ENCODE data around the gene IL22RA2. TPM values are rescaled to one million over a fixed set of nuclear protein-coding genes. Genes with fewer than 3 reads are reported as not detected.
"Not testable (repeated sequence)": the region's sequence is repeated elsewhere in the genome, so short reads cannot be mapped to it uniquely, and the experiment has no call there.

Gene IL22RA2
- total RNA-seq, 1 experiment from 2014 or later: not detected

GRCh38 chr6:137210903-137211302 is 37.5 kb upstream of the IL22RA2 start:
- ChIA-PET POLR2A (ENCODE audit: unreplicated experiment) (no interaction called here), CTCF (no interaction called here)
- Histone ChIP-seq H3K27me3 (ENCODE audit: low read length) (no peaks in the 10 kb centered on the region), H3K4me3 (ENCODE audit: low read length) (no peak overlapping the region), H3K9ac (ENCODE audit: low read length) (no peak overlapping the region), H3F3A (ENCODE audit: low read length, unreplicated experiment) (no peaks in the 10 kb centered on the region), H3K79me2 (ENCODE audit: low read length) (peaks cover 68% of the 10 kb centered on the region), H3K27ac (ENCODE audit: low read length) (no peak overlapping the region), H3K9me2 (replicated peaks; ENCODE audit: low read length) (no peaks in the 10 kb centered on the region), H2AFZ (ENCODE audit: low read length) (no peak overlapping the region), H3K4me1 (ENCODE audit: insufficient read depth, low read length) (no peaks in the 10 kb centered on the region), H3K4me2 (ENCODE audit: low read length) (no peak overlapping the region), H4K20me1 (ENCODE audit: low read length) (no peaks in the 10 kb centered on the region), H3K36me3 (ENCODE audit: low read depth, low read length) (peaks cover 5% of the 10 kb centered on the region), H3K9me3 (ENCODE audit: low read length) (no peaks in the 10 kb centered on the region)
- DNase-seq (no peak), ATAC-seq (no peak)
- TF ChIP-seq, protein P1, sequence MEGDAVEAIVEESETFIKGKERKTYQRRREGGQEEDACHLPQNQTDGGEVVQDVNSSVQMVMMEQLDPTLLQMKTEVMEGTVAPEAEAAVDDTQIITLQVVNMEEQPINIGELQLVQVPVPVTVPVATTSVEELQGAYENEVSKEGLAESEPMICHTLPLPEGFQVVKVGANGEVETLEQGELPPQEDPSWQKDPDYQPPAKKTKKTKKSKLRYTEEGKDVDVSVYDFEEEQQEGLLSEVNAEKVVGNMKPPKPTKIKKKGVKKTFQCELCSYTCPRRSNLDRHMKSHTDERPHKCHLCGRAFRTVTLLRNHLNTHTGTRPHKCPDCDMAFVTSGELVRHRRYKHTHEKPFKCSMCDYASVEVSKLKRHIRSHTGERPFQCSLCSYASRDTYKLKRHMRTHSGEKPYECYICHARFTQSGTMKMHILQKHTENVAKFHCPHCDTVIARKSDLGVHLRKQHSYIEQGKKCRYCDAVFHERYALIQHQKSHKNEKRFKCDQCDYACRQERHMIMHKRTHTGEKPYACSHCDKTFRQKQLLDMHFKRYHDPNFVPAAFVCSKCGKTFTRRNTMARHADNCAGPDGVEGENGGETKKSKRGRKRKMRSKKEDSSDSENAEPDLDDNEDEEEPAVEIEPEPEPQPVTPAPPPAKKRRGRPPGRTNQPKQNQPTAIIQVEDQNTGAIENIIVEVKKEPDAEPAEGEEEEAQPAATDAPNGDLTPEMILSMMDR (conservative IDR thresholded peaks at IDR 0.05; ENCODE audit: low read depth, low read length): no peak
- TF ChIP-seq EZH2 (IDR thresholded peaks at IDR 0.05; ENCODE audit: low read length, unreplicated experiment): no peak
- no TSS peak for BruUV-seq (replicated peaks)
- intact Hi-C loops (cut with micrococcal nuclease): no loop called here

DNA sequence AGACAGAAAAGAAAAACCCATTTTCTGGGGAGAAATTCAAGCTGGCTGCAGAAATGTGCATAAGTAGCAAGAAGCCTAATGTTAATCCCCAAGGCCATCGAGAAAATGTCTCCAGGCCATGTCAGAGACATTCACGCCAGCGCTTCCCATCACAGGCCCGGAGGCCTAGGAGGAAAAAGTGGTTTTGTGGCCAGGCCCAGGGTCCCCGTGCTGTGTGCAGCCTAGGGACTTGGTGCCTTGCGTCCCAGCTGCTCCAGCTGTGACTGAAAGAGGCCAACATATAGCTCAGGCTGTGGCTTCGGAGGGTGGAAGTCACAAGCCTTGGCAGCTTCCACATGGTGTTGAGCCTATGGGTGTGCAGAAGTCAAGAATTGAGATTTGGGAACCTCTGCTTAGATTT is 34.8 kb upstream of the IL22RA2 start:
- H3K9me2 ChIP-seq (replicated peaks; ENCODE audit: low read length): no peaks in the 10 kb centered on the region
- ATAC-seq (no peak), DNase-seq (no peak)
- no peaks in the 10 kb centered on the region for H3F3A ChIP-seq (ENCODE audit: low read length, unreplicated experiment)
- peaks cover 21% of the 10 kb centered on the region for H3K36me3 ChIP-seq (ENCODE audit: low read depth, low read length)
- H3K4me2 ChIP-seq (ENCODE audit: low read length): no peak overlapping the region
- no peak overlapping the region for H2AFZ ChIP-seq (ENCODE audit: low read length)
- H3K4me1 ChIP-seq (ENCODE audit: insufficient read depth, low read length): no peaks in the 10 kb centered on the region
- no peaks in the 10 kb centered on the region for H4K20me1 ChIP-seq (ENCODE audit: low read length)
- TF ChIP-seq EZH2 (IDR thresholded peaks at IDR 0.05; ENCODE audit: low read length, unreplicated experiment) (no peak), EZH2phosphoT487 (IDR thresholded peaks at IDR 0.05; ENCODE audit: borderline replicate concordance, low read length) (no peak)
- TF ChIP-seq, protein P1 (conservative IDR thresholded peaks at IDR 0.05; ENCODE audit: low read depth, low read length): no peak
- BruUV-seq (replicated peaks): no TSS peak
- no peak overlapping the region for H3K27ac ChIP-seq (ENCODE audit: low read length)
- no peak overlapping the region for H3K4me3 ChIP-seq (ENCODE audit: low read length)
- ChIA-PET CTCF (no interaction called here), POLR2A (ENCODE audit: unreplicated experiment) (no interaction called here)
- no peaks in the 10 kb centered on the region for H3K27me3 ChIP-seq (ENCODE audit: low read length)
- H3K79me2 ChIP-seq (ENCODE audit: low read length): peaks cover 41% of the 10 kb centered on the region
- H3K9me3 ChIP-seq (ENCODE audit: low read length): no peaks in the 10 kb centered on the region
- intact Hi-C loops (cut with micrococcal nuclease): no loop called here
- H3K9ac ChIP-seq (ENCODE audit: low read length): no peak overlapping the region

DNA sequence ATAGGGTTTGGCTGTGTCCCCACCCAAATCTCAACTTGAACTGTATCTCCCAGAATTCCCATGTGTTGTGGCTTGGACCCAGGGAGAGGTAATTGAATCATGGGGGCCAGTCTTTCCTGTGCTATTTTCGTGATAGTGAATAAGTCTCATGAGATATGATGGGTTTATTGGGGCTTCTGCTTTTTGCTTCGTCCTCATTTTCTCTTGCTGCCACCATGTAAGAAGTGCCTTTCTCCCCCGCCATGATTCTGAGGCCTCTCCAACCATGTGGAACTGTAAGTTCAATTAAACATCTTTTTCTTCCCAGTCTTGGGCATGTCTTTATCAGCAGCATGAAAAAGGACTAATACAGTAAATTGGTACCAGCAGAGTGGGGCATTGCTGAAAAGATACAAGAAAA is 34.0 kb upstream of the IL22RA2 start:
- H3K9ac ChIP-seq (ENCODE audit: low read length); BruUV-seq (replicated peaks); CTCF ChIA-PET; H2AFZ ChIP-seq (ENCODE audit: low read length); H3K27ac ChIP-seq (ENCODE audit: low read length); POLR2A ChIA-PET (ENCODE audit: unreplicated experiment); H3F3A ChIP-seq (ENCODE audit: low read length, unreplicated experiment); H3K4me2 ChIP-seq (ENCODE audit: low read length); ATAC-seq; H3K4me1 ChIP-seq (ENCODE audit: insufficient read depth, low read length); H3K9me3 ChIP-seq (ENCODE audit: low read length); H3K9me2 ChIP-seq (replicated peaks; ENCODE audit: low read length); intact Hi-C loops (cut with micrococcal nuclease); H4K20me1 ChIP-seq (ENCODE audit: low read length); DNase-seq; H3K4me3 ChIP-seq (ENCODE audit: low read length); H3K27me3 ChIP-seq (ENCODE audit: low read length): not testable (repeated sequence)
- Histone ChIP-seq H3K36me3 (ENCODE audit: low read depth, low read length) (peaks cover 26% of the 10 kb centered on the region), H3K79me2 (ENCODE audit: low read length) (peaks cover 33% of the 10 kb centered on the region)
